GM12892 (cell line): ENCODE results near the gene TOGARAM2.

Experiments
- POLR2A ChIP-seq: IDR thresholded peaks from 2 replicates; pipeline ENCODE4 v1.6.1; 2011; ENCODE audit warnings: low read depth, low read length, control low read depth
- POLR2AphosphoS5 ChIP-seq: IDR thresholded peaks from 2 replicates; pipeline ENCODE4 v1.6.1; 2011; ENCODE audit warnings: low read depth, low read length, control low read depth
- TAF1 ChIP-seq: IDR thresholded peaks from 2 replicates; pipeline ENCODE4 v1.6.1; 2011; ENCODE audit warnings: low read depth, mild to moderate bottlenecking, control low read depth, low read length, borderline replicate concordance

DNA sequence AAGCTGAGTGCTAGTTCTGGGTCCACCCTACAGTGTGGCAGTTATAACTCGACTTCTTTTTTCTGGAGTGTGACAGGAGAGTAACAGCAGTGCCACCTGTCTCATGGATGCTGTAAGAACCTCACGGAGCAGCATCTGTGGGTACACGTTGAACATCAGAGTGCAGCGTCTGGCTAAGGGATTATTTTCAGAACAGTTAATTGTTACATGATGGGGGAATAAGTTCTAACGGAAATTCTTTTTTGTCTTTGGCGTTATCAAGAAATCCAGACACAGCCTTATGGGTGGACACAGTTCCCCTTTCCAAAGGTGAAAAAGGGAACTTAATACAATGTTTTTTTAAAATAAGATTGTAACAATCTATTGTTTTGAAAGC, 28.3 kb upstream of the TOGARAM2 start:
- TF ChIP-seq TAF1 (no peak), POLR2A (no peak), POLR2AphosphoS5 (no peak)
